ENCODE data around the gene CD27.

Gene CD27

GRCh38 chr12:6462234-6462995, 17.7 kb downstream of the CD27 start:
- H3K36me3 Mint-ChIP-seq (ENCODE audit: low read depth): peaks cover 42% of the 10 kb centered on the region
- no peak overlapping the region for H3K4me3 Mint-ChIP-seq
- no peaks in the 10 kb centered on the region for H3K9me3 Mint-ChIP-seq
- peaks cover 5% of the 10 kb centered on the region for H3K4me1 Mint-ChIP-seq
- no peak overlapping the region for H3K27ac Mint-ChIP-seq
- no peaks in the 10 kb centered on the region for H3K27me3 Mint-ChIP-seq (ENCODE audit: low read depth)
- TF ChIP-seq CTCF (IDR thresholded peaks at IDR 0.05; ENCODE audit: unreplicated experiment in 3 of 3): no peak

DNA sequence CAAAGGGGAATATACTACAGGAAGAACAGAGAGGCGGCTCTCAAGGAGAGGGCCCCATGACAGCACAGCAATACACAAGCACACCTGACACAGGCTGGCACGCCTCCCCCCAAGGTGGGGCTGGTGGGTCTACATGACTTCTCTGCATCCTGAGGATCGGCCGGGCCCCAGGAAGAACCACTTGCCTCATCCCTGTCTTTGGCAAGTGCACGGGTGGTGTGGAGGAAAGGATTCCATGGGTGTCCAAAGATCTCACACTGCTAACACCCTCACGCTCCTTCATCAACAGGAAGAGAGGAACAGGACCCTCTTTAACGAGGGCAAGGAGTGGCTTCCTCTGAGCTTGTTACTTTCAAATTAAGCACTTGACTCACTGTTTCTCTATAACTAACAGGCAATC, 18.5 kb downstream of the CD27 start:
- no peak overlapping the region for H3K4me3 Mint-ChIP-seq
- TF ChIP-seq CTCF (IDR thresholded peaks at IDR 0.05; ENCODE audit: unreplicated experiment in 3 of 3): no peak
- H3K9me3 Mint-ChIP-seq: no peaks in the 10 kb centered on the region
- H3K27me3 Mint-ChIP-seq (ENCODE audit: low read depth): peaks cover 3% of the 10 kb centered on the region
- peaks cover 42% of the 10 kb centered on the region for H3K36me3 Mint-ChIP-seq (ENCODE audit: low read depth)
- H3K4me1 Mint-ChIP-seq: peaks cover 7% of the 10 kb centered on the region
- no peak overlapping the region for H3K27ac Mint-ChIP-seq

DNA sequence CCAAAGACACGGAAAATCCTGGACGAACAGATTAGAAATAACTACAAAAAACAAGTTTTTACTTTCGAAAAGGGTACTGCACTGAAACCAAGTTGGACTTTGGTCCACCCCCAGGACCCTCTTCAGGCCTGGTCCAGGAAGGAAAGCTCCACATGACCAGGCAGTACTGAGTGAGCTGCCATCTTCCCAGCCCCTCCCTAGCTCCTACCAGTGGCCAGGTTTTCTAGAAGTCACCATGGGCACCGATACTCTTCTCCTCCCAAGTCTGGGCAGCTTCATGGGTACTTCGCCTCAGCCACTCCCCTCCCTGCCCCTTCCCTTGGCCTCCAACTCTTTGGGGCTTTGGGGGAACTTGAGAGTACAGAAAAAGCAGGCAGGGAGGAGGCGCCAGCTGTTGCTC, 19.1 kb downstream of the CD27 start:
- peaks cover 36% of the 10 kb centered on the region for H3K36me3 Mint-ChIP-seq (ENCODE audit: low read depth)
- TF ChIP-seq CTCF (IDR thresholded peaks at IDR 0.05; ENCODE audit: unreplicated experiment in 3 of 3): no peak
- peaks cover 14% of the 10 kb centered on the region for H3K4me1 Mint-ChIP-seq
- no peak overlapping the region for H3K4me3 Mint-ChIP-seq
- no peaks in the 10 kb centered on the region for H3K9me3 Mint-ChIP-seq
- peaks cover 3% of the 10 kb centered on the region for H3K27me3 Mint-ChIP-seq (ENCODE audit: low read depth)
- H3K27ac Mint-ChIP-seq: no peak overlapping the region

DNA sequence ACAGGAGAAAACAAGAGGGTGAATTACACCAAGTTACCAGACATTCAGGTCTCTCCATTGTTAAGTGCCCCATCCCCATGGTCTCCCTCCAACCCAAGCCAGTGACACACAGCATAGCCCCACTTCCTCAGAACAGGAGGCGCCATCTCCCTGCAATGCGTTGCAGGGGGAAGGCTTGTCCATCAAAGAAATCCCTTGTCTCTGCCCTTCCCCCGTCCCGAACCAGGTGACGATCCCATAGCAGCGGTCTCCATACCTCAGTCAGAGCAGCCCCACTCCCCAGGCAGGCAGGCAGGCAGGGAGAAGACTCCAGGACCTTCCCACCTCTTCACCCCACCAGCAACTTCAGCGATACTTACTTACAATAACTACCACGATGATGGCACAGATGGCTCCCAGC, 19.8 kb downstream of the CD27 start:
- H3K4me1 Mint-ChIP-seq: peaks cover 21% of the 10 kb centered on the region
- no peak for TF ChIP-seq CTCF (IDR thresholded peaks at IDR 0.05; ENCODE audit: unreplicated experiment in 3 of 3)
- H3K4me3 Mint-ChIP-seq: no peak overlapping the region
- no peak overlapping the region for H3K27ac Mint-ChIP-seq
- peaks cover 3% of the 10 kb centered on the region for H3K27me3 Mint-ChIP-seq (ENCODE audit: low read depth)
- no peaks in the 10 kb centered on the region for H3K9me3 Mint-ChIP-seq
- H3K36me3 Mint-ChIP-seq (ENCODE audit: low read depth): peaks cover 30% of the 10 kb centered on the region

DNA sequence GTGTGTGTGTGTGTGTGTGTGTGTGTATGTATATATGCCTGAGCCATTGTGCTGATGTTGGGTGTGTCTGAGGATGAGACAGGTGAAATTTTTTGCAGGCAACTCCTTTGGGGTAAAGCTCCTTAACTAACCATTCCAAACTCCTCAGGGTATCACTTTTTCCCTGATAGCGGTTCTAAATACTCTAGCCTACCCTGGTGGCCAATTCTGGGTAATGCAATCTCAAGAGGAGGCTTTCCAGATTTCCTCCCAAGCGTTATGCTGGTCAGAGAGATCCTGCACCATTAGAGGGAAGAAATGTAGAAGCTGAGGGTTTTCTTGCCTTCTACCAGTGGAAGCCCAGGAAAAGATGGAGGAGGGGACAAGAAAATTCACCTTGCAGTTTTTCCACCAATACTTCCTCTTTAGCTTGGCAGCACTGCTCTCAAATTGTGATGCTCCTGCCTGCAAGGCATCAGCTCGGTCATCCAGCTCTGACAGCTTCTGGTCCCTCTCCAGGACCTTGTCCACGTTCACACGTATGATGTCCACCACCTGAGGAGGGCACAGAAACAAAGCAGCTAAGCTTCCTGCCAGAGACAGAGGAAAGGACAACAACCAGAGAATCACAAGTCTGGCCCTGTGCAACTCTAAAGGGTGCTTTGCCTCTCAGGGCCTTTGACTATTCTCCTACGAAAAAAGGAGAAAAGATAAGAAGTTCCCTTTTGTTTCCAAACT, 20.9 kb downstream of the CD27 start:
- peak; percentile 70 to 78 (median 78) for TF ChIP-seq CTCF (IDR thresholded peaks at IDR 0.05; ENCODE audit: unreplicated experiment in 3 of 3)
- peak overlapping the region in 2 of 3 experiments; percentile 40 to 65 for H3K4me3 Mint-ChIP-seq
- H3K27ac Mint-ChIP-seq: no peak overlapping the region
- peaks cover 30% of the 10 kb centered on the region for H3K36me3 Mint-ChIP-seq (ENCODE audit: low read depth)
- H3K4me1 Mint-ChIP-seq: peaks cover 25% of the 10 kb centered on the region
- no peaks in the 10 kb centered on the region for H3K9me3 Mint-ChIP-seq
- peaks cover 3% of the 10 kb centered on the region for H3K27me3 Mint-ChIP-seq (ENCODE audit: low read depth)

Measured in nephron (organoid).